HEK293 (cell line): ENCODE results near the gene RASSF3.

Source experiments
- HOXA7 ChIP-seq: sonication (generic); formaldehyde crosslinking; IDR thresholded peaks from 2 replicates; pipeline ENCODE4 v1.8.1; 2022; ENCODE audit warnings: missing genetic modification reagents, borderline replicate concordance
- TCF7L2 ChIP-seq: IDR thresholded peaks from 2 replicates; pipeline ENCODE4 v1.6.1; 2011; ENCODE audit warnings: low read depth, mild to moderate bottlenecking, inconsistent platforms, low read length, moderate library complexity, borderline replicate concordance
- YY1 ChIP-seq: fragments of 450-650 bp; formaldehyde crosslinking; IDR thresholded peaks from 2 replicates; pipeline ENCODE4 v1.5.1; 2018; ENCODE audit warnings: missing biosample characterization, missing genetic modification characterization
- ZNF2 ChIP-seq: fragments of 450-650 bp; formaldehyde crosslinking; IDR thresholded peaks from 2 replicates; pipeline ENCODE4 v1.5.1; 2016; ENCODE audit warnings: missing biosample characterization, missing genetic modification characterization
- ZNF214 ChIP-seq: fragments of 450-650 bp; formaldehyde crosslinking; IDR thresholded peaks from 2 replicates; pipeline ENCODE4 v1.5.1; 2017; ENCODE audit warnings: missing biosample characterization, mild to moderate bottlenecking, missing genetic modification characterization, borderline replicate concordance
- TF ChIP-seq, protein P1 (sequence below): fragments of 450-650 bp; formaldehyde crosslinking; IDR thresholded peaks from 2 replicates; pipeline ENCODE4 v1.5.1; 2016; ENCODE audit warnings: missing biosample characterization, missing genetic modification characterization
- TF ChIP-seq, protein P2 (sequence below): fragments of 450-650 bp; formaldehyde crosslinking; IDR thresholded peaks from 2 replicates; pipeline ENCODE4 v1.5.1; 2016; ENCODE audit warnings: missing biosample characterization, missing genetic modification characterization
- TF ChIP-seq, protein P3 (sequence below): fragments of 450-650 bp; formaldehyde crosslinking; IDR thresholded peaks from 2 replicates; pipeline ENCODE4 v1.5.1; 2016; ENCODE audit warnings: missing biosample characterization, missing genetic modification characterization, low read depth

GRCh38 chr12:64618953-64619590 lies 8.8 kb downstream of the RASSF3 start:
- TF ChIP-seq ZNF214 (no peak), TCF7L2 (no peak), HOXA7 (CRISPR knock-in tag) (no peak), ZNF2 (tag by site-specific recombination) (no peak), YY1 (tag by site-specific recombination) (no peak)
- TF ChIP-seq, protein P1, sequence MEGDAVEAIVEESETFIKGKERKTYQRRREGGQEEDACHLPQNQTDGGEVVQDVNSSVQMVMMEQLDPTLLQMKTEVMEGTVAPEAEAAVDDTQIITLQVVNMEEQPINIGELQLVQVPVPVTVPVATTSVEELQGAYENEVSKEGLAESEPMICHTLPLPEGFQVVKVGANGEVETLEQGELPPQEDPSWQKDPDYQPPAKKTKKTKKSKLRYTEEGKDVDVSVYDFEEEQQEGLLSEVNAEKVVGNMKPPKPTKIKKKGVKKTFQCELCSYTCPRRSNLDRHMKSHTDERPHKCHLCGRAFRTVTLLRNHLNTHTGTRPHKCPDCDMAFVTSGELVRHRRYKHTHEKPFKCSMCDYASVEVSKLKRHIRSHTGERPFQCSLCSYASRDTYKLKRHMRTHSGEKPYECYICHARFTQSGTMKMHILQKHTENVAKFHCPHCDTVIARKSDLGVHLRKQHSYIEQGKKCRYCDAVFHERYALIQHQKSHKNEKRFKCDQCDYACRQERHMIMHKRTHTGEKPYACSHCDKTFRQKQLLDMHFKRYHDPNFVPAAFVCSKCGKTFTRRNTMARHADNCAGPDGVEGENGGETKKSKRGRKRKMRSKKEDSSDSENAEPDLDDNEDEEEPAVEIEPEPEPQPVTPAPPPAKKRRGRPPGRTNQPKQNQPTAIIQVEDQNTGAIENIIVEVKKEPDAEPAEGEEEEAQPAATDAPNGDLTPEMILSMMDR = no peak
- TF ChIP-seq, protein P2, sequence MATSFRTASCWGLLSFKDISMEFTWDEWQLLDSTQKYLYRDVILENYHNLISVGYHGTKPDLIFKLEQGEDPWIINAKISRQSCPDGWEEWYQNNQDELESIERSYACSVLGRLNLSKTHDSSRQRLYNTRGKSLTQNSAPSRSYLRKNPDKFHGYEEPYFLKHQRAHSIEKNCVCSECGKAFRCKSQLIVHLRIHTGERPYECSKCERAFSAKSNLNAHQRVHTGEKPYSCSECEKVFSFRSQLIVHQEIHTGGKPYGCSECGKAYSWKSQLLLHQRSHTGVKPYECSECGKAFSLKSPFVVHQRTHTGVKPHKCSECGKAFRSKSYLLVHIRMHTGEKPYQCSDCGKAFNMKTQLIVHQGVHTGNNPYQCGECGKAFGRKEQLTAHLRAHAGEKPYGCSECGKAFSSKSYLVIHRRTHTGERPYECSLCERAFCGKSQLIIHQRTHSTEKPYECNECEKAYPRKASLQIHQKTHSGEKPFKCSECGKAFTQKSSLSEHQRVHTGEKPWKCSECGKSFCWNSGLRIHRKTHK (tag by site-specific recombination) = no peak
- TF ChIP-seq, protein P3, sequence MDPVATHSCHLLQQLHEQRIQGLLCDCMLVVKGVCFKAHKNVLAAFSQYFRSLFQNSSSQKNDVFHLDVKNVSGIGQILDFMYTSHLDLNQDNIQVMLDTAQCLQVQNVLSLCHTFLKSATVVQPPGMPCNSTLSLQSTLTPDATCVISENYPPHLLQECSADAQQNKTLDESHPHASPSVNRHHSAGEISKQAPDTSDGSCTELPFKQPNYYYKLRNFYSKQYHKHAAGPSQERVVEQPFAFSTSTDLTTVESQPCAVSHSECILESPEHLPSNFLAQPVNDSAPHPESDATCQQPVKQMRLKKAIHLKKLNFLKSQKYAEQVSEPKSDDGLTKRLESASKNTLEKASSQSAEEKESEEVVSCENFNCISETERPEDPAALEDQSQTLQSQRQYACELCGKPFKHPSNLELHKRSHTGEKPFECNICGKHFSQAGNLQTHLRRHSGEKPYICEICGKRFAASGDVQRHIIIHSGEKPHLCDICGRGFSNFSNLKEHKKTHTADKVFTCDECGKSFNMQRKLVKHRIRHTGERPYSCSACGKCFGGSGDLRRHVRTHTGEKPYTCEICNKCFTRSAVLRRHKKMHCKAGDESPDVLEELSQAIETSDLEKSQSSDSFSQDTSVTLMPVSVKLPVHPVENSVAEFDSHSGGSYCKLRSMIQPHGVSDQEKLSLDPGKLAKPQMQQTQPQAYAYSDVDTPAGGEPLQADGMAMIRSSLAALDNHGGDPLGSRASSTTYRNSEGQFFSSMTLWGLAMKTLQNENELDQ (tag by site-specific recombination) = no peak
